GM12891 (cell line): ENCODE results near the gene PEMT.

Experiments
- DNase-seq: peaks from one replicate; pipeline ENCODE4 v3.0.0; 2011; ENCODE audit warnings: low spot score; ENCODE audit not compliant: insufficient read length
- FAIRE-seq: peaks from 2 replicates; lab custom pipeline; 2011; peaks lifted over from hg19 to GRCh38; lab: Jason Lieb, UNC
- PAX5 ChIP-seq: IDR thresholded peaks from 2 replicates; pipeline ENCODE4 v1.6.1; 2011; ENCODE audit warnings: low read length, moderate library complexity, mild to moderate bottlenecking; ENCODE audit not compliant: insufficient read depth, severe bottlenecking
- POLR2A ChIP-seq: IDR thresholded peaks from 2 replicates; pipeline ENCODE4 v1.6.1; 2011; ENCODE audit warnings: low read depth, low read length, control low read depth
- POLR2AphosphoS5 ChIP-seq: IDR thresholded peaks from 2 replicates; pipeline ENCODE4 v1.6.1; 2011; ENCODE audit warnings: low read depth, low read length, control low read depth
- POU2F2 ChIP-seq: IDR thresholded peaks from 2 replicates; pipeline ENCODE4 v1.6.1; 2011; ENCODE audit warnings: low read depth, mild to moderate bottlenecking, control low read depth, low read length, moderate library complexity
- SPI1 ChIP-seq: IDR thresholded peaks from 2 replicates; pipeline ENCODE4 v1.6.1; 2011; ENCODE audit warnings: low read depth, low read length, control low read depth
- TAF1 ChIP-seq: IDR thresholded peaks from 2 replicates; pipeline ENCODE4 v1.6.1; 2011; ENCODE audit warnings: low read depth, low read length, control low read depth

The PEMT gene

GRCh38 chr17:17496189-17497064, 95.1 kb downstream of the PEMT start, which contains the start of gene RASD1:
TSS of gene RASD1 (minus strand) at chr17:17496395. CDS start at chr17:17496181, 214 bp downstream.
- FAIRE-seq (peak; percentile 75), DNase-seq (peak; percentile 98)
- TF ChIP-seq POLR2A (no peak), POLR2AphosphoS5 (no peak), SPI1 (no peak), TAF1 (no peak)

GRCh38 chr17:17495536-17496188, 95.8 kb downstream of the PEMT start:
- TF ChIP-seq TAF1 (no peak), POLR2A (no peak), PAX5 (no peak), POU2F2 (no peak), SPI1 (no peak), POLR2AphosphoS5 (no peak)
- DNase-seq (no peak), FAIRE-seq (peak; percentile 50)

GRCh38 chr17:17494870-17495535, 96.5 kb downstream of the PEMT start:
- DNase-seq, result no peak
- FAIRE-seq, result no peak
- TF ChIP-seq SPI1 (no peak), TAF1 (no peak), PAX5 (no peak), POLR2AphosphoS5 (no peak; the same call in 1 of the 2 replicates), POLR2A (no peak), POU2F2 (no peak)

- no peak for DNase-seq
- FAIRE-seq, result peak; percentile 76
- TF ChIP-seq TAF1, result no peak
These were observed 97.0 kb downstream of the PEMT start for GRCh38 chr17:17494499-17494869.

GRCh38 chr17:17493986-17494466, 97.5 kb downstream of the PEMT start:
- FAIRE-seq, result no peak
- TF ChIP-seq POLR2A, result no peak
- TF ChIP-seq SPI1, result no peak
- no peak for TF ChIP-seq PAX5
- no peak for TF ChIP-seq POU2F2
- TF ChIP-seq TAF1, result no peak
- TF ChIP-seq POLR2AphosphoS5, result no peak
- DNase-seq, result no peak

- FAIRE-seq (peak; percentile 33), DNase-seq (no peak)
- TF ChIP-seq POU2F2, result no peak
- TF ChIP-seq POLR2AphosphoS5, result peak; percentile 10; the same call in 1 of the 2 replicates
These were observed 98.1 kb downstream of the PEMT start for GRCh38 chr17:17493249-17493985.

- no peak for FAIRE-seq
- no peak for DNase-seq
- no peak for TF ChIP-seq POU2F2
- TF ChIP-seq PAX5, result no peak
- TF ChIP-seq POLR2AphosphoS5, result no peak
- TF ChIP-seq SPI1, result no peak
- TF ChIP-seq TAF1, result no peak
- TF ChIP-seq POLR2A, result no peak
These were observed 98.9 kb downstream of the PEMT start for GRCh38 chr17:17492571-17492970.

GRCh38 chr17:17492085-17492484, 99.4 kb downstream of the PEMT start:
- no peak for TF ChIP-seq SPI1
- no peak for TF ChIP-seq POU2F2
- TF ChIP-seq POLR2A, result no peak
- no peak for FAIRE-seq
- no peak for DNase-seq

- DNase-seq (no peak), FAIRE-seq (no peak)
- TF ChIP-seq POLR2A (no peak), TAF1 (no peak), POLR2AphosphoS5 (no peak), PAX5 (no peak), POU2F2 (no peak), SPI1 (no peak)
These were observed 99.9 kb downstream of the PEMT start for GRCh38 chr17:17491546-17491988.
